GM19328 (cell line): Measurements from ENCODE around the gene ALDH18A1.

Experiments used
- ATAC-seq: cut with Tn5 transposase; IDR thresholded peaks from one replicate; pipeline ENCODE4 v1.9.1; 2021; ENCODE audit warnings: mild to moderate bottlenecking, moderate library complexity; ENCODE audit not compliant: unreplicated experiment

Gene ALDH18A1

DNA sequence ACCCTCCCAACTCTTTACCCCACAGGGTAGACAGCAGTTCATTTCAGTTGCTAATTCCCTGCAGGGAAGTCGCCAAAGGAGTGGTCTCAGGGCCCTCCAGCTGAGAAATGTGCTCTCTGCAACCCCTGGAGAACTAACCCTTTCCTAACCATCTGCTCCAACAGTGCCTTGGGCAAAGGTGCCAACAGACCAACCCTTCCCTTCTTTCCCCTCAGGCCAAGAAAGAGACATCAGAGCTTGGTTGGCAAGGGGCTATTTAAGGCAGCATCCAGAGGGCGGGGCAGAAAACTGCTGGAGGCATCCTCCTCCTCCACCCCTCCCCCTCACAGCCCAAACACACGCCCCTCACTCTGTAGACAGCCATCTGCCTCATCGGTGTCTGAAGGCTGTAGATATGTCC, 97.0 kb downstream of the ALDH18A1 start:
- no peak for ATAC-seq

DNA sequence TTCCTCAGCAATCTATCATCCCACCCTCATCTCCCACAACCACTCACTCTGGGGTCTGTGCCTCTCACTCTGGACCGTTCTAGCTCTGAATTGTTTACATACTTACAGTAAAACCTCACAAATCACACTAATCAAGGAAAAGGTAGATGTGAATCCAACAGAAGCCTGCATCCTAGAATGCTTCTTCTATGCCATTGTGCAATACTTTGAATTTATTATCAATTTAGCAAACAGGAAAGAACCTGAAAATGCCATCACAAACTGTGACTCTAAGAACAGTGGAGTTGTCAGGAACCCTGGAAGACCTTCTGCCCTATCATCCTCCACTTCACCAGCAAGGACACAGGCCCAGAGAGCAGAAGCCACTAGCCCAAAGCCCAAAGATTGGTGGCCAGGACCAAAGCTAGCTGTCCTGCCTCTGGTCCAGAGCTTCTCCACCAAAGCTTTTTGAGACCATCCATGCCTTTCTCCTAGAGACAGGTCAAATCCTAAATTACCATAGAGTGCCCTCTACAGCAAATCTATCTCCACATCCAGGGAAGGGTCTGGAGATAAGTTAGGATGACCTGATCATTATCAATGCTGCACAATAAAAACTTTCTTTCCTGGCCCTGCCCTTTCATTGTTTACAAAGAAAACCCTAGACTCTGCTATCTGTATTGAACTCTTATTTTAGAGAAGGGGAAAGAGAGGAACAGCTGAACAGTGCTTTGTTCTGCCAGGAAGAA, 97.8 kb downstream of the ALDH18A1 start:
- ATAC-seq = no peak

DNA sequence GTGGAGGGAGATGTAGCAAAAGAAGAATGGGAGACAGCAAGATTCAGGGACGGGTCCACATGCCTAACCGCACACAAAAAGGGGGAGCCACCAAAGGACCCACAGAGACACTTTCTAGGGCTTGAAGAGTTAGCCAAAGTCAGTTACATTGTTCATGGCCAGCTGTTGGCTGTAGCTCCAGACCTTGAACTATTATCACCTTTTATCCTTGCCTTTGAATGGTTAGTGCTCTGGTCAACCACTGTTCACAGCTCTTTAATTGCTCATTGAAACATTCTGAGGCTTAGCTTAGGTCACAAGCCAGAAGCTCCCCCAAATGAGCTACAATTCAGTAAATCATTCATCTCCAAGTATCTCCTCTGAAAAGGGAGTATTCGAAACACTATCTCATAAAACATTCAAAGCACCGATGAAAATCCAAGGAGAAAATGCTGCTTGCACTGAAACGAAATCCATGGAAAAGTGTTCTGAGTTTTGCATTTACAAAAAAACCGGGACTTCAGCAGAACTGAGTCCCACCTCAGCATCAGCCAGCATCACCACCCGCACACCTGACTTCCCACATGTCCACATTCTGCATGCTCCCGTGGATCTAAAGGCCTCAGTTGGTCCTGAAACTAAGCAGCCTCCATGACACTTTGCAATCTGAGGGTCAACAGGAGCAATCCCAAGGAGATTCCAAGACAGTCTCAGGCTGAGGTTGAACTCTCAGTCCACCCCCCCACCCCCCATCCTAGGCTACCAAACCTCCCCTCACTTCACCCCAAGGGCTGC, 99.3 kb downstream of the ALDH18A1 start:
- no peak for ATAC-seq
